Astrocyte (in vitro differentiated cells and primary cell): ENCODE measurements around the gene DCAKD. TPM values are rescaled to one million over a fixed set of nuclear protein-coding genes. Genes with fewer than 3 reads are reported as not detected.

Source experiments
- DNase-seq: peaks from one replicate; pipeline ENCODE4 v3.0.0-alpha.2; 2010; ENCODE audit warnings: low read depth
- FAIRE-seq: peaks from 2 replicates; lab custom pipeline; 2011; peaks lifted over from hg19 to GRCh38; lab: Jason Lieb, UNC
- H2AFZ ChIP-seq: 2 replicates; pipeline ENCODE4 v1.6.0; 2012; ENCODE audit warnings: low read depth, low read length, inconsistent platforms
- H3K27ac ChIP-seq: 2 replicates; pipeline ENCODE4 v1.5.1; 2011; ENCODE audit warnings: low read depth, low read length, inconsistent platforms
- H3K27me3 ChIP-seq: 2 replicates; pipeline ENCODE4 v1.6.0; 2011; ENCODE audit warnings: low read length, inconsistent platforms; ENCODE audit not compliant: insufficient read depth
- H3K36me3 ChIP-seq: 2 replicates; pipeline ENCODE4 v1.5.1; 2011; ENCODE audit warnings: low read length, inconsistent platforms; ENCODE audit not compliant: insufficient read depth
- H3K4me1 ChIP-seq: 2 replicates; pipeline ENCODE4 v1.5.1; 2011; ENCODE audit warnings: low read length, inconsistent platforms; ENCODE audit not compliant: insufficient read depth
- H3K4me2 ChIP-seq: 2 replicates; pipeline ENCODE4 v1.6.0; 2012; ENCODE audit warnings: low read length, inconsistent platforms
- H3K4me3 ChIP-seq: 2 replicates; pipeline ENCODE4 v1.5.1; 2011; ENCODE audit warnings: low read depth, mild to moderate bottlenecking, low read length, inconsistent platforms; ENCODE audit not compliant: insufficient read depth
- H3K79me2 ChIP-seq: 2 replicates; pipeline ENCODE4 v1.6.0; 2012; ENCODE audit warnings: mild to moderate bottlenecking, low read length, inconsistent platforms; ENCODE audit not compliant: insufficient read depth
- H3K9ac ChIP-seq: 2 replicates; pipeline ENCODE4 v1.6.0; 2012; ENCODE audit warnings: mild to moderate bottlenecking, low read length, inconsistent platforms
- H3K9me3 ChIP-seq: 2 replicates; pipeline ENCODE4 v1.5.1; 2012; ENCODE audit warnings: low read depth, mild to moderate bottlenecking, low read length, inconsistent platforms; ENCODE audit not compliant: insufficient read depth
- H4K20me1 ChIP-seq: 2 replicates; pipeline ENCODE4 v1.6.0; 2012; ENCODE audit warnings: low read length, inconsistent platforms; ENCODE audit not compliant: insufficient read depth
- H3K27ac Mint-ChIP-seq: one replicate; pipeline ENCODE4 v1.8.0; 2021; ENCODE audit warnings: mild to moderate bottlenecking, mixed read lengths; ENCODE audit not compliant: unreplicated experiment
- H3K27me3 Mint-ChIP-seq: one replicate; pipeline ENCODE4 v1.8.0; 2021; ENCODE audit warnings: low read depth, mixed read lengths; ENCODE audit not compliant: unreplicated experiment
- H3K36me3 Mint-ChIP-seq: one replicate; pipeline ENCODE4 v1.8.0; 2021; ENCODE audit warnings: low read depth, mixed read lengths; ENCODE audit not compliant: unreplicated experiment
- H3K4me1 Mint-ChIP-seq: one replicate; pipeline ENCODE4 v1.8.0; 2021; ENCODE audit warnings: low read depth, mixed read lengths; ENCODE audit not compliant: unreplicated experiment
- H3K4me3 Mint-ChIP-seq: one replicate; pipeline ENCODE4 v1.8.0; 2021; ENCODE audit warnings: mild to moderate bottlenecking, moderate library complexity, mixed read lengths; ENCODE audit not compliant: unreplicated experiment
- H3K9me3 Mint-ChIP-seq: one replicate; pipeline ENCODE4 v1.8.0; 2021; ENCODE audit warnings: mild to moderate bottlenecking, mixed read lengths; ENCODE audit not compliant: unreplicated experiment
- EZH2 ChIP-seq: IDR thresholded peaks from 2 replicates; pipeline ENCODE4 v1.6.1; 2012; ENCODE audit warnings: mild to moderate bottlenecking, low read length, inconsistent platforms; ENCODE audit not compliant: insufficient read depth
- total RNA-seq: library from RNA; stranded (reverse); gene quantifications from 2 replicates; pipeline ENCODE4 v1.2.1, GENCODE V29; 2021
- TF ChIP-seq, protein P1 (sequence below): IDR thresholded peaks from 2 replicates; pipeline ENCODE4 v1.5.1; 2011; ENCODE audit warnings: low read depth, mild to moderate bottlenecking, inconsistent platforms, low read length, moderate library complexity; ENCODE audit not compliant: insufficient read depth

Gene DCAKD
- total RNA-seq, 1 donor from 2014 or later, result 34.8 TPM

DNA sequence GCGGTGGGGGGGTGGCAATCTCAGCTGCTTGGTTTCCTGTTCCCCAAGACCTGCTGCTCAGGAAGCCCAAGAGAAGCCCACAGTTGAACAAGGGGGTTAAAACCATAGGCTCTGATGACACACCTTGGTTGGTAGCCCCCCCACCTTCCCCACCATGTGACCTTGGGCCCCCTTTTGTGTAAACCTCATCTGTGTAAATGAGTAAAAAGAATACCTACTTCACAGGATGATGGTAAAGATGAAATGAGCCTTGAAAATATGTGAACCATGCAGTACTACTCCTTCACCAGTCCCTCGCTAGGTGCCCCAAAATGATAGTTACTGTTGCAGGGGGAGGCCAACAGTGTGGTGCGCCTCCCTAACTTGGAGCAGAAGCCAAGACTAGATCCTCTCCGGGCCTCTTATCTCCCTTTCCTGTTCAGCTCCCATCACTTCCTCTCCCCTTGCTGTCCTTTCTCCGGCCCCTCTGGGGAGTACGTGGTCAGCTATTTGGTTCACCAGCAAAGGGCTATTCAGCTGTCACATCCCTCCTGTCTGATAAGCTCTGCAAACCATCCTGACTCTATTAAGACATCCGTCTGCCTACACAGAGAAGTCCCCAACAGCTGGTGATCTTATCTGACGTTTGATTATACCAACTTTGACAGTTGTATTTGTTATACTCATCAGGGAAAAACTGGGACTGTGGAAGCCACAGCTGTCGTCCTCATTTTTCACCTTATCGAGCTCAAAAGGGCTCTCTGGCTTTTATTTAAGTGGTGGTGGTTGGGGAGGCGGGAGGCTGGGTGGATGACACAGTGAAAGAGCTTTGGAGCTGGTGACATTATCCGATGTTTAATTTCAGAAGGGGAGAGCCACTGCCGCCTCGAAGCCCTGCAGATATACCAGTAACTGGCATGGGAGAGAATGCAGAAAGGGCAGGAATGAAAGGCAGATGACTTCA is 19.9 kb downstream of the DCAKD start:
- TF ChIP-seq, protein P1, sequence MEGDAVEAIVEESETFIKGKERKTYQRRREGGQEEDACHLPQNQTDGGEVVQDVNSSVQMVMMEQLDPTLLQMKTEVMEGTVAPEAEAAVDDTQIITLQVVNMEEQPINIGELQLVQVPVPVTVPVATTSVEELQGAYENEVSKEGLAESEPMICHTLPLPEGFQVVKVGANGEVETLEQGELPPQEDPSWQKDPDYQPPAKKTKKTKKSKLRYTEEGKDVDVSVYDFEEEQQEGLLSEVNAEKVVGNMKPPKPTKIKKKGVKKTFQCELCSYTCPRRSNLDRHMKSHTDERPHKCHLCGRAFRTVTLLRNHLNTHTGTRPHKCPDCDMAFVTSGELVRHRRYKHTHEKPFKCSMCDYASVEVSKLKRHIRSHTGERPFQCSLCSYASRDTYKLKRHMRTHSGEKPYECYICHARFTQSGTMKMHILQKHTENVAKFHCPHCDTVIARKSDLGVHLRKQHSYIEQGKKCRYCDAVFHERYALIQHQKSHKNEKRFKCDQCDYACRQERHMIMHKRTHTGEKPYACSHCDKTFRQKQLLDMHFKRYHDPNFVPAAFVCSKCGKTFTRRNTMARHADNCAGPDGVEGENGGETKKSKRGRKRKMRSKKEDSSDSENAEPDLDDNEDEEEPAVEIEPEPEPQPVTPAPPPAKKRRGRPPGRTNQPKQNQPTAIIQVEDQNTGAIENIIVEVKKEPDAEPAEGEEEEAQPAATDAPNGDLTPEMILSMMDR, result no peak
- no peak for TF ChIP-seq EZH2
- no peaks in the 10 kb centered on the region for H3K9me3 ChIP-seq
- peaks cover under 1% of the 10 kb centered on the region for H3K79me2 ChIP-seq
- Mint-ChIP-seq H3K9me3 (no peaks in the 10 kb centered on the region), H3K27me3 (no peaks in the 10 kb centered on the region), H3K4me3 (no peak overlapping the region), H3K4me1 (peaks cover 10% of the 10 kb centered on the region), H3K36me3 (peaks cover 23% of the 10 kb centered on the region), H3K27ac (peak overlapping the region; percentile 69)
- no peaks in the 10 kb centered on the region for H3K4me1 ChIP-seq
- H3K4me2 ChIP-seq, result no peak overlapping the region
- H2AFZ ChIP-seq, result no peak overlapping the region
- DNase-seq (no peak), FAIRE-seq (no peak)
- no peaks in the 10 kb centered on the region for H3K27me3 ChIP-seq
- no peak overlapping the region for H3K27ac ChIP-seq
- no peak overlapping the region for H3K9ac ChIP-seq
- no peak overlapping the region for H3K4me3 ChIP-seq
- H4K20me1 ChIP-seq, result peaks cover 12% of the 10 kb centered on the region
- H3K36me3 ChIP-seq, result peaks cover 11% of the 10 kb centered on the region

DNA sequence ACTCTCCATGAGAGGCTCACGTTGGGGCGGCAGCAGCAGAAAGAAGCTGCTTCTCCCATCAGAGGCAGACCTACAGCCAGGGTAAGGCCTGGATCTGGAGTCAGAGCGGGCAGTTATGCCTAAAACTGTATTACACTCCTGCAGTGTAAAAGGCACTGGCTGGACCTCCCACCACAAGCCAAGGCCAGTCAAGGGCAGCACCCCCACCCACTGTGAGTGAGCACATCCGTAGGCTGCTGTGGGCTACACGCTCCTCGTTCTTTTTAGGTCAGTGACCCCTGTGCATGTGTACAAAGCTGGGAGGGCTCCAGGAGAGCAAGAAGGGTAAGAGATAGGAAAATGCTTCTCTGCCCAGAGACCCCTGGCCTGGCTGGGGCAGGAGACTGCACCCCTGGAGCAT is 20.7 kb downstream of the DCAKD start:
- Histone ChIP-seq H3K79me2 (no peaks in the 10 kb centered on the region), H3K9ac (no peak overlapping the region), H3K4me3 (no peak overlapping the region), H3K4me1 (no peaks in the 10 kb centered on the region), H3K9me3 (no peaks in the 10 kb centered on the region), H3K27me3 (no peaks in the 10 kb centered on the region), H2AFZ (no peak overlapping the region), H3K4me2 (no peak overlapping the region), H4K20me1 (peaks cover 8% of the 10 kb centered on the region), H3K27ac (no peak overlapping the region), H3K36me3 (peaks cover 12% of the 10 kb centered on the region)
- Mint-ChIP-seq H3K27me3 (no peaks in the 10 kb centered on the region), H3K9me3 (no peaks in the 10 kb centered on the region), H3K27ac (no peak overlapping the region), H3K36me3 (peaks cover 24% of the 10 kb centered on the region), H3K4me1 (peaks cover 10% of the 10 kb centered on the region), H3K4me3 (no peak overlapping the region)
- no peak for DNase-seq
- FAIRE-seq, result no peak
- no peak for TF ChIP-seq EZH2
- TF ChIP-seq, protein P1, result no peak
